Tibial artery (tissue), 4 donors: ENCODE results near the gene NDST3.

Source experiments
- DNase-seq, 2 donors: peaks; one replicate each; pipeline ENCODE4 v3.0.0-alpha.2; 2019
- H3K27ac ChIP-seq, 2 donors: fragments of 200-600 bp; sonication (generic) in 1 of 2; 1 replicate in 1 of 2; 2 replicates in 1 of 2; pipeline ENCODE4 v1.5.1; 2018 to 2019; ENCODE audit warnings: mild to moderate bottlenecking in 1 of 2
- H3K27me3 ChIP-seq, 2 donors: fragments of 200-600 bp; sonication (generic) in 1 of 2; one replicate each; pipeline versions ENCODE4 v1.5.1 to v1.6.0; 2016 to 2019
- H3K36me3 ChIP-seq, 3 donors: fragments of 200-600 bp; sonication (generic) in 2 of 3; one replicate each; pipeline ENCODE4 v1.5.1; 2016 to 2019; ENCODE audit warnings: mild to moderate bottlenecking in 2 of 3
- H3K4me1 ChIP-seq, 4 donors: fragments of 200-600 bp; sonication (generic) in 2 of 4; 1 replicate in 3 of 4; 2 replicates in 1 of 4; pipeline ENCODE4 v1.5.1; 2016 to 2019
- H3K4me3 ChIP-seq, 2 donors: fragments of 200-600 bp; sonication (generic) in 1 of 2; 1 replicate in 1 of 2; 2 replicates in 1 of 2; pipeline ENCODE4 v1.5.1; 2018 to 2019; ENCODE audit warnings: mild to moderate bottlenecking in 2 of 2
- H3K9me3 ChIP-seq, 3 donors: fragments of 200-600 bp; sonication (generic) in 1 of 3; one replicate each; pipeline ENCODE4 v1.5.1; 2016 to 2019
- CTCF ChIP-seq, 2 experiments: fragments of 200-600 bp in 1 of 2; fragments of 450-650 bp in 1 of 2; IDR thresholded peaks; one replicate each; pipeline ENCODE4 v1.5.1; 2017 to 2019; ENCODE audit warnings: antibody characterized with exemption in 2 of 2, mild to moderate bottlenecking in 1 of 2, moderate library complexity in 1 of 2
- intact Hi-C: fragments of 100-400 bp; cut with DNase I; formaldehyde crosslinking; loops from one replicate; pipeline ENCODE4 v1.15.0; 2023; ENCODE audit warnings: low total_unique reads

NDST3 gene

DNA sequence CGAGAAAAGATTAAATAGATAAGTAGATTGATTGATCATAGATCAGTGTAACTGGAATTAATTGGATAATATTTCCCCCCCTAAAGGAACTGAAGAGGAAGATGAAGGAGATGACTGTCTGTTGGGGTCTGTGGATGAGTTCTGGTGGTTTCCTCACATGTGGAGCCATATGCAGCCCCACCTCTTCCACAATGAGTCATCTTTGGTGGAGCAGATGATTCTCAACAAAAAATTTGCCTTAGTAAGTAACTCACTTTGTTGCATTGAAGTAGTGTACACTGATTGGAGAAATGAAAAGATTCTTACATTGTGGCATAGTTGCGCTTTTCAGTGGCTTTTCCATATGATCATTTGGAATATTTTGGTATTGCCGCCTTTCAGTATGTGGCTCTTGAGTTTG, 80.4 kb downstream of the NDST3 start:
- no peak overlapping the region for H3K4me3 ChIP-seq
- no peaks in the 10 kb centered on the region for H3K27me3 ChIP-seq
- H3K9me3 ChIP-seq: no peaks in the 10 kb centered on the region
- intact Hi-C loops: no loop called here
- DNase-seq: no peak
- H3K27ac ChIP-seq: no peak overlapping the region
- no peaks in the 10 kb centered on the region for H3K4me1 ChIP-seq
- TF ChIP-seq CTCF (IDR thresholded peaks at IDR 0.05): no peak
- no peaks in the 10 kb centered on the region for H3K36me3 ChIP-seq

DNA sequence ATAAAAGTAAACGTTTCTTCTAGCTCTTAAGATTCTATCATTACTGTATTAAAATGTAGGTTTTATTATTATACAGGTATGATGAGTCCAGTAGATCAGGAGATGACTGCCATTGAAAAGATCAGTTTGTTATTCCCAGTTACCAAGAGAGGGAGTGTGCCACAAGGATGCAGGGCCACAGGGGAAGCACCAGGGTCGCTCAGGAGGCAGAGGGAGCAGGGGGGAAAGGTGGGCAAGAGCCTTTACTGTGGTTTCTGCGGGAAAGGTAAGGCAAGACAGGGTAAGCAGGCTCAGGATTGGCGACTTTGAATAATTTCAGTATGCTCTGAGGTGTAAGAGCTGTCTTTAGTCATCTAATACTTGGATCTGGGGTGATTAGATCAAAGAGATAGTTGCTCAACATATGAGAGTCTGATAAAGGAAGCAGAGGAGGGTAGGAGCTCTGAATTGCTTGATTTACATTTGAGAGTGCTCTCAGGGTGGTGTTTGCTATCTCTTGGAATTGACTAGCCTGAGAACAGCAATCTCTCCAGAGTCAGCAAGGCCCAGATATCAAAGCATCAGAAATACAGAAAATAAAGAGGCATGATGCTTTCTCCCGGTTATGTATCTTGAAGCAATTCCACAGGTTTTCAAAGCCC, 86.0 kb downstream of the NDST3 start:
- H3K9me3 ChIP-seq: no peaks in the 10 kb centered on the region
- DNase-seq: no peak
- no peaks in the 10 kb centered on the region for H3K36me3 ChIP-seq
- H3K4me1 ChIP-seq: no peaks in the 10 kb centered on the region
- no peaks in the 10 kb centered on the region for H3K27me3 ChIP-seq
- no peak overlapping the region for H3K27ac ChIP-seq
- H3K4me3 ChIP-seq: no peak overlapping the region
- intact Hi-C loops: no loop called here
- no peak for TF ChIP-seq CTCF (IDR thresholded peaks at IDR 0.05)

- Histone ChIP-seq H3K36me3 (no peaks in the 10 kb centered on the region), H3K9me3 (no peaks in the 10 kb centered on the region), H3K27ac (no peak overlapping the region), H3K4me3 (no peak overlapping the region), H3K27me3 (no peaks in the 10 kb centered on the region), H3K4me1 (no peaks in the 10 kb centered on the region)
- no peak for DNase-seq
- TF ChIP-seq CTCF (IDR thresholded peaks at IDR 0.05): no peak
- intact Hi-C loops: no loop called here
These were observed 90.7 kb downstream of the NDST3 start for GRCh38 chr4:118124997-118125396.

GRCh38 chr4:118139241-118139640, 105.0 kb downstream of the NDST3 start:
- no peak overlapping the region for H3K27ac ChIP-seq

GRCh38 chr4:118141240-118141639, 107.0 kb downstream of the NDST3 start:
- TF ChIP-seq CTCF (IDR thresholded peaks at IDR 0.05): no peak
- no peak overlapping the region for H3K4me3 ChIP-seq
- DNase-seq: no peak
- H3K4me1 ChIP-seq: no peaks in the 10 kb centered on the region
- no peaks in the 10 kb centered on the region for H3K27me3 ChIP-seq
- intact Hi-C loops: no loop called here
- no peaks in the 10 kb centered on the region for H3K9me3 ChIP-seq
- no peaks in the 10 kb centered on the region for H3K36me3 ChIP-seq
- no peak overlapping the region for H3K27ac ChIP-seq

More at GRCh38 chr4:118139241-118139640, 105.0 kb downstream of the NDST3 start:
- intact Hi-C loops: no loop called here
- Histone ChIP-seq H3K4me3 (no peak overlapping the region), H3K27me3 (no peaks in the 10 kb centered on the region), H3K4me1 (no peaks in the 10 kb centered on the region), H3K36me3 (no peaks in the 10 kb centered on the region), H3K9me3 (no peaks in the 10 kb centered on the region)
- TF ChIP-seq CTCF (IDR thresholded peaks at IDR 0.05): no peak
- DNase-seq: no peak

- TF ChIP-seq CTCF (IDR thresholded peaks at IDR 0.05): no peak
These were observed 120.4 kb downstream of the NDST3 start for GRCh38 chr4:118154649-118155048.

More at GRCh38 chr4:118154649-118155048, 120.4 kb downstream of the NDST3 start:
- intact Hi-C loops: no loop called here
- DNase-seq: no peak
- no peak overlapping the region for H3K27ac ChIP-seq
- H3K27me3 ChIP-seq: no peaks in the 10 kb centered on the region
- no peak overlapping the region for H3K4me3 ChIP-seq
- no peaks in the 10 kb centered on the region for H3K4me1 ChIP-seq
- no peaks in the 10 kb centered on the region for H3K36me3 ChIP-seq
- no peaks in the 10 kb centered on the region for H3K9me3 ChIP-seq
